OCI-LY1 (cell line): ENCODE measurements around the gene GANAB.

ENCODE experiments used
- H2AFZ ChIP-seq: fragments of 200-600 bp; sonication (generic), shearing (Covaris generic); 2 replicates; pipeline ENCODE4 v1.6.0; 2014; ENCODE audit warnings: antibody characterized with exemption, mild to moderate bottlenecking, low read length
- H3F3A ChIP-seq: fragments of 200-600 bp; sonication (generic), shearing (Covaris generic); 2 replicates; pipeline ENCODE4 v1.6.0; 2014; ENCODE audit warnings: mild to moderate bottlenecking, antibody characterized with exemption, low read length, moderate library complexity; ENCODE audit not compliant: insufficient read depth
- H3K27ac ChIP-seq: fragments of 200-600 bp; sonication (generic); 2 replicates; pipeline ENCODE4 v1.5.1; 2014; ENCODE audit warnings: low read length, mixed run types, mild to moderate bottlenecking, low read depth; ENCODE audit not compliant: poor library complexity, severe bottlenecking
- H3K27me3 ChIP-seq: fragments of 200-600 bp; sonication (generic); 2 replicates; pipeline ENCODE4 v1.6.0; 2014; ENCODE audit warnings: antibody characterized with exemption, mild to moderate bottlenecking, low read length, moderate library complexity; ENCODE audit not compliant: insufficient read depth
- H3K36me3 ChIP-seq: fragments of 200-600 bp; sonication (generic); 2 replicates; pipeline ENCODE4 v1.6.1; 2014; ENCODE audit warnings: mild to moderate bottlenecking, antibody characterized with exemption, low read length, moderate library complexity, mixed read lengths; ENCODE audit not compliant: insufficient read depth
- H3K4me1 ChIP-seq: fragments of 200-600 bp; sonication (generic); 2 replicates; pipeline ENCODE4 v1.5.1; 2014; ENCODE audit warnings: mild to moderate bottlenecking, low read length, moderate library complexity; ENCODE audit not compliant: insufficient read depth, severe bottlenecking
- H3K4me2 ChIP-seq: fragments of 200-600 bp; sonication (generic), shearing (Covaris generic); 2 replicates; pipeline ENCODE4 v1.6.1; 2014; ENCODE audit warnings: low read length
- H3K4me3 ChIP-seq: fragments of 200-600 bp; sonication (generic); 2 replicates; pipeline ENCODE4 v1.5.1; 2014; ENCODE audit warnings: low read length, low read depth, mild to moderate bottlenecking, mixed read lengths; ENCODE audit not compliant: poor library complexity, severe bottlenecking
- H3K79me2 ChIP-seq: fragments of 200-600 bp; shearing (Covaris generic); 2 replicates; pipeline ENCODE4 v1.6.1; 2016; ENCODE audit warnings: mixed run types, low read length, mixed read lengths; ENCODE audit not compliant: insufficient read depth
- H3K9ac ChIP-seq: fragments of 200-600 bp; sonication (generic), shearing (Covaris generic); 2 replicates; pipeline ENCODE4 v1.6.1; 2014; ENCODE audit warnings: mild to moderate bottlenecking, low read length, mixed read lengths
- H3K9me2 ChIP-seq: fragments of 200-600 bp; sonication (generic), shearing (Covaris generic); 2 replicates; pipeline ENCODE4 v1.6.1; 2014; ENCODE audit warnings: low read depth, mild to moderate bottlenecking, low read length, mixed read lengths
- H3K9me3 ChIP-seq: fragments of 200-600 bp; shearing (Covaris generic); 2 replicates; pipeline ENCODE4 v1.6.1; 2014; ENCODE audit warnings: low read length, mixed read lengths
- H4K20me1 ChIP-seq: fragments of 200-600 bp; sonication (generic), shearing (Covaris generic); 2 replicates; pipeline ENCODE4 v1.6.0; 2016; ENCODE audit warnings: mild to moderate bottlenecking, low read length; ENCODE audit not compliant: insufficient read depth
- CTCF ChIP-seq: fragments of 200-600 bp; sonication (generic), shearing (Covaris generic); IDR thresholded peaks from 2 replicates; pipeline ENCODE4 v1.5.1; 2017; ENCODE audit warnings: mild to moderate bottlenecking, antibody characterized with exemption, low read length, moderate library complexity, mixed read lengths
- EZH2 ChIP-seq: fragments of 200-600 bp; sonication (generic), shearing (Covaris generic); IDR thresholded peaks from 2 replicates; pipeline ENCODE4 v1.8.0; 2017; ENCODE audit warnings: borderline replicate concordance, mixed run types, mild to moderate bottlenecking, antibody characterized with exemption, low read length, moderate library complexity, mixed read lengths

Gene GANAB

DNA sequence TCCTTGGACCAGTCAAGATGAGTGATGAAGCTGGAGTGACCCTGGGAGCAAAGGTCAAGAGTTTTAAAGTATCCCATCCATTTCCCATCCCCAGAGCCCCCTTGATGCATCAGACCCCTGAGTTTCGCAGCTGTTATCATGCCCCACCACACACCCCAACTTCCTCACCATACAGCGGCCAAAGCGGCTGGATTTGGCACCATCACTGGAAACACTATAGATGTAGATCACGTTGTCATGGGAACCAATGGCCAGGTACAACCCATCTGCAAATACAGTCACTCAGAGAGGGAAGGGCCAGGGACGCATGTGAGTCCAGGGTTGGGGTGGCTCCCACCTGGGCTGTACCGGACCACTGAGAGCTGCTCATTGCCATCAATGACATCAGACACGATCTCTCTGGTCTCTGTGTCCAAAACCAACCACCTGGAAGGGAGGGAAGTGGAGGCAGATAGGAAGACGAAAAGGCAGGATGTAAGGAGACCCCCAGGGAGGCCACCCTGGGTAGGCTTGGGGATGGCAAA lies 42.6 kb downstream of the GANAB start:
- Histone ChIP-seq H2AFZ (no peak overlapping the region), H3F3A (no peaks in the 10 kb centered on the region), H3K4me2 (no peak overlapping the region), H3K27me3 (no peaks in the 10 kb centered on the region), H4K20me1 (no peaks in the 10 kb centered on the region), H3K36me3 (peaks cover 68% of the 10 kb centered on the region), H3K9ac (no peak overlapping the region), H3K79me2 (peaks cover 21% of the 10 kb centered on the region), H3K27ac (no peak overlapping the region), H3K9me2 (no peaks in the 10 kb centered on the region), H3K4me3 (no peak overlapping the region), H3K9me3 (no peaks in the 10 kb centered on the region), H3K4me1 (peaks cover 35% of the 10 kb centered on the region)
- TF ChIP-seq CTCF (no peak), EZH2 (no peak)

- Histone ChIP-seq H3K4me1 (peaks cover 39% of the 10 kb centered on the region), H3K9me3 (no peaks in the 10 kb centered on the region), H3K27ac (no peak overlapping the region), H3K4me2 (no peak overlapping the region), H3F3A (no peaks in the 10 kb centered on the region), H2AFZ (no peak overlapping the region), H4K20me1 (no peaks in the 10 kb centered on the region), H3K79me2 (peaks cover 27% of the 10 kb centered on the region), H3K4me3 (no peak overlapping the region), H3K27me3 (no peaks in the 10 kb centered on the region), H3K9ac (no peak overlapping the region), H3K36me3 (peaks cover 76% of the 10 kb centered on the region), H3K9me2 (no peaks in the 10 kb centered on the region)
- TF ChIP-seq EZH2 (no peak), CTCF (no peak)
Observed at GRCh38 chr11:62603072-62603408, 43.4 kb downstream of the GANAB start.

DNA sequence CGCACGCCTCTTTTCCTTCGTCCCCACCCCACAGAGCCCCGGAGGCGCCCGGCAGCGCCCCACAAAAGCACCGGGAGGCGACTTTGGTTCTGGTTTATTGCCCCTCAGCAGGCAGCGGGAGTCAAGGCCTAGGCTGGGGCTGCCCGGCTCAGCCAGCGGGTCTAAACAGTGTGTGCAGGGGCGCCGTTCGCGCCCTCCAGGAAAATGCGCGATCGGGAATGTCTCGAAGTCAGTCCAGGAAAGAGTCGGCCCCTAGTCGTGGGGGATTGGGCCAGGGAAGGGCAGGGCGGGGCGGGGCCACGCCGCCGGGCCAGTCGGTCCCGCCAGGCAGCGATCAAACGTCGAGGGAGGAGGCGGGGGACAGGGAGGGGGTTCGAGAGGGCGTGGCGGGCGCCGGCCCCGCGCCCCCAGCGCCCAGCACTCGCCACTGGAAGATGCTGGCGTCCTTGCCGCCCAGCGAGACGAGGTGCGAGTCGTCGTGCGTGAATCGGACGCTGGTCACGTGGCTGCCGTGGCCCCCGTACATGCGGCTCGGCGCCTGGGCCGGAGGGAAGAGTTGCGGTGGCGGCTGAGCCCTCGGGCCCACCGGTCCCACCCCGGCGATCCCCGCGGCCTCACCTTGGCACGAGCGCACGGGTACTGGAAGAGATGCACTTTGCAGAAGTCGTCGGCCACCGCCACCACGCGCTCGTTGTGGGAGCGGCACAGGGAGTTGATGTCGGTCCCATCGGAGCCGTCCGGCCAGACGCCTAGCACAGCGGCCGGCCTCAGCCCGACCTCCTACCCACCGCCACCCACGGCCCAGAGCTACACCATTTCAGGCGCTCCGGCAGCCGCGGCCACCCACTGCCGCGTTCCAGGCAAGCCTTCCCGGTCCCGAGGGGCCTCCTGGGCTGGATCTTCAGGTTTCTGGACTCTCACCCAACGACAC lies 44.0 kb downstream of the GANAB start:
- no peak overlapping the region for H2AFZ ChIP-seq
- no peak for TF ChIP-seq CTCF
- TF ChIP-seq EZH2 = no peak
- peaks cover 33% of the 10 kb centered on the region for H3K4me1 ChIP-seq
- H3K4me2 ChIP-seq = peak overlapping the region; percentile 37
- no peaks in the 10 kb centered on the region for H3F3A ChIP-seq
- H3K9me2 ChIP-seq = no peaks in the 10 kb centered on the region
- no peaks in the 10 kb centered on the region for H3K27me3 ChIP-seq
- peaks cover 27% of the 10 kb centered on the region for H3K79me2 ChIP-seq
- peak overlapping the region; percentile 63 for H3K27ac ChIP-seq
- H3K4me3 ChIP-seq = peak overlapping the region; percentile 34
- no peaks in the 10 kb centered on the region for H3K9me3 ChIP-seq
- H3K36me3 ChIP-seq = peaks cover 82% of the 10 kb centered on the region
- no peaks in the 10 kb centered on the region for H4K20me1 ChIP-seq
- H3K9ac ChIP-seq = no peak overlapping the region; the same call in 1 of the 2 replicates
